ENCODE results near the gene FBXW8. TPM values are rescaled to one million over a fixed set of nuclear protein-coding genes. Genes with fewer than 3 reads are reported as not detected.

FBXW8 gene
- polyA plus RNA-seq, 1 donor = 13.1 TPM

GRCh38 chr12:117038023-117038680 lies 127.4 kb downstream of the FBXW8 start:
- Histone ChIP-seq H3K27ac (ENCODE audit: low read length) (no peak overlapping the region), H3K4me3 (ENCODE audit: low read length) (no peak overlapping the region), H3K4me1 (ENCODE audit: control insufficient read depth, insufficient read depth, low read length) (peaks cover 21% of the 10 kb centered on the region), H3K27me3 (ENCODE audit: control insufficient read depth, insufficient read depth, low read length) (peaks cover 26% of the 10 kb centered on the region), H3K9me3 (ENCODE audit: control insufficient read depth, low read depth, low read length) (no peaks in the 10 kb centered on the region), H3K36me3 (ENCODE audit: control insufficient read depth, insufficient read depth, low read length) (no peaks in the 10 kb centered on the region)
- no peak for DNase-seq
- whole genome bisulfite sequencing (ENCODE audit: insufficient coverage, low lambda C conversion rate) = no CpG with 5 or more reads among the region's 15 CpGs

GRCh38 chr12:117038919-117039318 lies 128.2 kb downstream of the FBXW8 start:
- Histone ChIP-seq H3K4me3 (ENCODE audit: low read length) (no peak overlapping the region), H3K9me3 (ENCODE audit: control insufficient read depth, low read depth, low read length) (no peaks in the 10 kb centered on the region), H3K27me3 (ENCODE audit: control insufficient read depth, insufficient read depth, low read length) (peaks cover 19% of the 10 kb centered on the region), H3K36me3 (ENCODE audit: control insufficient read depth, insufficient read depth, low read length) (no peaks in the 10 kb centered on the region), H3K4me1 (ENCODE audit: control insufficient read depth, insufficient read depth, low read length) (peaks cover 21% of the 10 kb centered on the region), H3K27ac (ENCODE audit: low read length) (no peak overlapping the region)
- no CpG with 5 or more reads among the region's 24 CpGs for WGBS (ENCODE audit: insufficient coverage, low lambda C conversion rate)
- no peak for DNase-seq

GRCh38 chr12:117039891-117040309 lies 129.2 kb downstream of the FBXW8 start:
- Histone ChIP-seq H3K27ac (ENCODE audit: low read length) (no peak overlapping the region), H3K4me1 (ENCODE audit: control insufficient read depth, insufficient read depth, low read length) (peaks cover 24% of the 10 kb centered on the region)

GRCh38 chr12:117040496-117040895 lies 129.7 kb downstream of the FBXW8 start:
- DNase-seq = no peak
- H3K4me1 ChIP-seq (ENCODE audit: control insufficient read depth, insufficient read depth, low read length) = peaks cover 30% of the 10 kb centered on the region
- no peaks in the 10 kb centered on the region for H3K9me3 ChIP-seq (ENCODE audit: control insufficient read depth, low read depth, low read length)

More at GRCh38 chr12:117039891-117040309, 129.2 kb downstream of the FBXW8 start:
- no CpG with 5 or more reads among the region's 19 CpGs for WGBS (ENCODE audit: insufficient coverage, low lambda C conversion rate)
- Histone ChIP-seq H3K36me3 (ENCODE audit: control insufficient read depth, insufficient read depth, low read length) (no peaks in the 10 kb centered on the region), H3K4me3 (ENCODE audit: low read length) (no peak overlapping the region), H3K9me3 (ENCODE audit: control insufficient read depth, low read depth, low read length) (no peaks in the 10 kb centered on the region), H3K27me3 (ENCODE audit: control insufficient read depth, insufficient read depth, low read length) (peaks cover 9% of the 10 kb centered on the region)
- no peak for DNase-seq

GRCh38 chr12:117041798-117042170 lies 131.0 kb downstream of the FBXW8 start:
- no peak overlapping the region for H3K4me3 ChIP-seq (ENCODE audit: low read length)
- peaks cover 5% of the 10 kb centered on the region for H3K9me3 ChIP-seq (ENCODE audit: control insufficient read depth, low read depth, low read length)
- no peak overlapping the region for H3K27ac ChIP-seq (ENCODE audit: low read length)
- H3K4me1 ChIP-seq (ENCODE audit: control insufficient read depth, insufficient read depth, low read length) = peaks cover 39% of the 10 kb centered on the region
- DNase-seq = no peak
- no peaks in the 10 kb centered on the region for H3K36me3 ChIP-seq (ENCODE audit: control insufficient read depth, insufficient read depth, low read length)
- whole genome bisulfite sequencing (ENCODE audit: insufficient coverage, low lambda C conversion rate) = no CpG with 5 or more reads among the region's 11 CpGs
- no peaks in the 10 kb centered on the region for H3K27me3 ChIP-seq (ENCODE audit: control insufficient read depth, insufficient read depth, low read length)

More at GRCh38 chr12:117040496-117040895, 129.7 kb downstream of the FBXW8 start:
- H3K36me3 ChIP-seq (ENCODE audit: control insufficient read depth, insufficient read depth, low read length) = no peaks in the 10 kb centered on the region
- H3K4me3 ChIP-seq (ENCODE audit: low read length) = no peak overlapping the region
- WGBS (ENCODE audit: insufficient coverage, low lambda C conversion rate) = no CpG with 5 or more reads among the region's 13 CpGs
- H3K27me3 ChIP-seq (ENCODE audit: control insufficient read depth, insufficient read depth, low read length) = peaks cover 3% of the 10 kb centered on the region
- H3K27ac ChIP-seq (ENCODE audit: low read length) = no peak overlapping the region

- WGBS (ENCODE audit: insufficient coverage, low lambda C conversion rate) = no CpG with 5 or more reads among the region's 23 CpGs
These were observed 131.6 kb downstream of the FBXW8 start for GRCh38 chr12:117042171-117042842.

GRCh38 chr12:117042862-117043261 lies 132.1 kb downstream of the FBXW8 start:
- 83% methylated on average over 2 of the region's 6 CpGs for WGBS (ENCODE audit: insufficient coverage, low lambda C conversion rate)
- H3K4me1 ChIP-seq (ENCODE audit: control insufficient read depth, insufficient read depth, low read length) = peaks cover 35% of the 10 kb centered on the region
- H3K27ac ChIP-seq (ENCODE audit: low read length) = no peak overlapping the region
- DNase-seq = no peak
- no peaks in the 10 kb centered on the region for H3K27me3 ChIP-seq (ENCODE audit: control insufficient read depth, insufficient read depth, low read length)
- no peaks in the 10 kb centered on the region for H3K36me3 ChIP-seq (ENCODE audit: control insufficient read depth, insufficient read depth, low read length)
- H3K9me3 ChIP-seq (ENCODE audit: control insufficient read depth, low read depth, low read length) = peaks cover 5% of the 10 kb centered on the region
- no peak overlapping the region for H3K4me3 ChIP-seq (ENCODE audit: low read length)

More at GRCh38 chr12:117042171-117042842, 131.6 kb downstream of the FBXW8 start:
- H3K27ac ChIP-seq (ENCODE audit: low read length) = no peak overlapping the region
- H3K9me3 ChIP-seq (ENCODE audit: control insufficient read depth, low read depth, low read length) = peaks cover 5% of the 10 kb centered on the region
- peak; percentile 77 to 87 for DNase-seq
- no peaks in the 10 kb centered on the region for H3K36me3 ChIP-seq (ENCODE audit: control insufficient read depth, insufficient read depth, low read length)
- H3K27me3 ChIP-seq (ENCODE audit: control insufficient read depth, insufficient read depth, low read length) = no peaks in the 10 kb centered on the region
- no peak overlapping the region for H3K4me3 ChIP-seq (ENCODE audit: low read length)
- H3K4me1 ChIP-seq (ENCODE audit: control insufficient read depth, insufficient read depth, low read length) = peaks cover 39% of the 10 kb centered on the region

- no peak for DNase-seq
- no peak overlapping the region for H3K27ac ChIP-seq (ENCODE audit: low read length)
- no CpG with 5 or more reads among the region's 11 CpGs for WGBS (ENCODE audit: insufficient coverage, low lambda C conversion rate)
- H3K27me3 ChIP-seq (ENCODE audit: control insufficient read depth, insufficient read depth, low read length) = no peaks in the 10 kb centered on the region
- H3K9me3 ChIP-seq (ENCODE audit: control insufficient read depth, low read depth, low read length) = peaks cover 5% of the 10 kb centered on the region
- H3K4me3 ChIP-seq (ENCODE audit: low read length) = no peak overlapping the region
- H3K4me1 ChIP-seq (ENCODE audit: control insufficient read depth, insufficient read depth, low read length) = peaks cover 41% of the 10 kb centered on the region
- no peaks in the 10 kb centered on the region for H3K36me3 ChIP-seq (ENCODE audit: control insufficient read depth, insufficient read depth, low read length)
These were observed 133.6 kb downstream of the FBXW8 start for GRCh38 chr12:117044311-117044710.

GRCh38 chr12:117044790-117045159 lies 134.0 kb downstream of the FBXW8 start:
- H3K9me3 ChIP-seq (ENCODE audit: control insufficient read depth, low read depth, low read length) = peaks cover 5% of the 10 kb centered on the region
- no peaks in the 10 kb centered on the region for H3K36me3 ChIP-seq (ENCODE audit: control insufficient read depth, insufficient read depth, low read length)
- no peak overlapping the region for H3K4me3 ChIP-seq (ENCODE audit: low read length)
- H3K27me3 ChIP-seq (ENCODE audit: control insufficient read depth, insufficient read depth, low read length) = no peaks in the 10 kb centered on the region
- WGBS (ENCODE audit: insufficient coverage, low lambda C conversion rate) = no CpG with 5 or more reads among the region's 13 CpGs
- peaks cover 41% of the 10 kb centered on the region for H3K4me1 ChIP-seq (ENCODE audit: control insufficient read depth, insufficient read depth, low read length)
- no peak overlapping the region for H3K27ac ChIP-seq (ENCODE audit: low read length)
- no peak for DNase-seq

GRCh38 chr12:117045160-117046010 lies 134.6 kb downstream of the FBXW8 start:
- Histone ChIP-seq H3K9me3 (ENCODE audit: control insufficient read depth, low read depth, low read length) (peaks cover 5% of the 10 kb centered on the region), H3K36me3 (ENCODE audit: control insufficient read depth, insufficient read depth, low read length) (no peaks in the 10 kb centered on the region), H3K27me3 (ENCODE audit: control insufficient read depth, insufficient read depth, low read length) (no peaks in the 10 kb centered on the region), H3K27ac (ENCODE audit: low read length) (peak overlapping the region; percentile 6), H3K4me1 (ENCODE audit: control insufficient read depth, insufficient read depth, low read length) (peaks cover 41% of the 10 kb centered on the region), H3K4me3 (ENCODE audit: low read length) (no peak overlapping the region)
- peak in 1 of 2 donors; percentile 40 for DNase-seq
- 17% methylated on average over 1 of the region's 23 CpGs for WGBS (ENCODE audit: insufficient coverage, low lambda C conversion rate)

All from large intestine (tissue), 3 donors.